HCT116 (cell line): ENCODE data around the gene TRDN. TPM values are rescaled to one million over a fixed set of nuclear protein-coding genes. Genes with fewer than 3 reads are reported as not detected.
"Not testable (repeated sequence)": the region's sequence is repeated elsewhere in the genome, so short reads cannot be mapped to it uniquely, and the experiment has no call there.

Experiments used
- ATAC-seq: fragments of 200-7000 bp; cut with Tn5 transposase; 2 replicates; pipeline ENCODE4 v1.9.1; 2020; ENCODE audit warnings: mild to moderate bottlenecking, moderate library complexity
- BruUV-seq: library from RNA; stranded (reverse); fragments of 400-500 nt; replicated peaks from 2 replicates; lab custom pipeline; 2021; lab: Mats Ljungman, UMichigan
- CTCF ChIA-PET: fragments of 300-600 bp; sonication (Branson Sonifier 250); formaldehyde crosslinking; loops from one replicate; lab custom pipeline; 2021; ENCODE audit warnings: antibody characterized with exemption; lab: Charles Lee
- POLR2A ChIA-PET: fragments of 300-600, 350-600 bp; sonication (Branson Sonifier 250); formaldehyde crosslinking; loops from one replicate; lab custom pipeline; 2021; ENCODE audit warnings: antibody characterized with exemption; lab: Charles Lee
- RAD21 ChIA-PET, 2 experiments: fragments of 300-600 bp; sonication (Branson Sonifier 250); formaldehyde crosslinking; loops; one replicate each; lab custom pipeline; 2023; ENCODE audit warnings: low total read pairs in 2 of 2; ENCODE audit not compliant: uncharacterized antibody in 2 of 2, unreplicated experiment in 2 of 2, low non-redundant PET in 1 of 2; lab: Charles Lee
- DNase-seq: peaks from one replicate; pipeline ENCODE4 v3.0.0-alpha.2; 2010; ENCODE audit warnings: low read depth, low spot score
- H2AFZ ChIP-seq: fragments of 200-600 bp; shearing (Covaris generic), sonication (generic); 2 replicates; pipeline ENCODE4 v1.6.1; 2017; ENCODE audit warnings: low read depth, mixed run types, mixed read lengths, antibody characterized with exemption, low read length; ENCODE audit not compliant: poor library complexity, severe bottlenecking
- H3K27ac ChIP-seq: 2 replicates; pipeline ENCODE4 v1.5.1; 2012; ENCODE audit warnings: low read depth, low read length
- H3K27me3 ChIP-seq: fragments of 200-600 bp; sonication (generic); 2 replicates; pipeline ENCODE4 v1.6.1; 2016; ENCODE audit warnings: mixed run types, low read length, mixed read lengths; ENCODE audit not compliant: insufficient read depth
- H3K36me3 ChIP-seq, 2 experiments: fragments of 200-500 bp in 1 of 2; fragments of 200-600 bp in 1 of 2; sonication (Bioruptor generic) in 1 of 2; sonication (generic) in 1 of 2; 2 replicates each; pipeline versions ENCODE4 v1.5.1 to v1.6.1; 2014 to 2016; ENCODE audit warnings: low read length in 2 of 2, inconsistent platforms in 1 of 2, mixed read lengths in 1 of 2, mixed run types in 1 of 2; ENCODE audit not compliant: insufficient read depth in 2 of 2, control insufficient read depth in 1 of 2
- H3K4me1 ChIP-seq, 2 experiments: fragments of 200-600 bp in 1 of 2; sonication (generic) in 1 of 2; 2 replicates each; pipeline versions ENCODE4 v1.5.1 to v1.6.1; 2012 to 2017; ENCODE audit warnings: low read length in 2 of 2, inconsistent platforms in 1 of 2, mild to moderate bottlenecking in 1 of 2, mixed read lengths in 1 of 2, mixed run types in 1 of 2, moderate library complexity in 1 of 2; ENCODE audit not compliant: insufficient read depth in 2 of 2, control insufficient read depth in 1 of 2
- H3K4me2 ChIP-seq: fragments of 200-600 bp; sonication (generic); 2 replicates; pipeline ENCODE4 v1.6.1; 2017; ENCODE audit warnings: mixed run types, low read length, mixed read lengths
- H3K4me3 ChIP-seq, 2 experiments: fragments of 200-600 bp in 1 of 2; sonication (generic) in 1 of 2; replicated peaks in 1 of 2; 2 replicates each; pipeline ENCODE4 v1.5.1; 2011 to 2016; ENCODE audit warnings: low read length in 2 of 2, control low read depth in 1 of 2, low read depth in 1 of 2, mild to moderate bottlenecking in 1 of 2, mixed read lengths in 1 of 2, mixed run types in 1 of 2
- H3K79me2 ChIP-seq: fragments of 200-600 bp; sonication (generic); 2 replicates; pipeline ENCODE4 v1.6.1; 2017; ENCODE audit warnings: mild to moderate bottlenecking, mixed run types, low read length, moderate library complexity, mixed read lengths; ENCODE audit not compliant: insufficient read depth
- H3K9ac ChIP-seq: fragments of 200-600 bp; sonication (generic); 2 replicates; pipeline ENCODE4 v1.6.1; 2016; ENCODE audit warnings: low read length, mixed read lengths
- H3K9me2 ChIP-seq: fragments of 200-600 bp; sonication (generic), shearing (Covaris generic); 2 replicates; pipeline ENCODE4 v1.6.1; 2017; ENCODE audit warnings: mixed run types, mild to moderate bottlenecking, moderate library complexity; ENCODE audit not compliant: insufficient read depth
- H3K9me3 ChIP-seq, 2 experiments: fragments of 200-500 bp in 1 of 2; fragments of 200-600 bp in 1 of 2; sonication (Bioruptor generic) in 1 of 2; sonication (generic) in 1 of 2; 2 replicates each; pipeline ENCODE4 v1.6.1; 2014 to 2017; ENCODE audit warnings: low read length in 2 of 2, mixed read lengths in 2 of 2, inconsistent platforms in 1 of 2, low read depth in 1 of 2, mild to moderate bottlenecking in 1 of 2, mixed run types in 1 of 2, moderate library complexity in 1 of 2; ENCODE audit not compliant: control insufficient read depth in 1 of 2, insufficient read depth in 1 of 2
- H4K20me1 ChIP-seq: fragments of 200-600 bp; sonication (generic), shearing (Covaris generic); 2 replicates; pipeline ENCODE4 v1.6.1; 2017; ENCODE audit warnings: mixed run types, mild to moderate bottlenecking, moderate library complexity; ENCODE audit not compliant: insufficient read depth
- JUND ChIP-seq: IDR thresholded peaks from 2 replicates; pipeline ENCODE4 v1.6.1; 2012
- YY1 ChIP-seq: IDR thresholded peaks from 2 replicates; pipeline ENCODE4 v1.6.1; 2011; ENCODE audit warnings: low read length, low read depth, moderate library complexity, mild to moderate bottlenecking; ENCODE audit not compliant: insufficient replicate concordance; ENCODE audit errors: extremely low read depth
- ZFX ChIP-seq: fragments of 450-650 bp; IDR thresholded peaks from 2 replicates; pipeline ENCODE4 v1.6.1; 2017
- intact Hi-C: fragments of 100-400 bp; cut with micrococcal nuclease; formaldehyde crosslinking; loops from 2 replicates; pipeline ENCODE4 v1.10.0; 2022
- total RNA-seq: library from RNA; stranded (reverse); gene quantifications from one replicate; pipeline ENCODE4 v1.2.1, GENCODE V29; 2021; ENCODE audit not compliant: unreplicated experiment
- TF ChIP-seq, protein P1 (sequence below): IDR thresholded peaks from 2 replicates; pipeline ENCODE4 v1.6.1; 2012; ENCODE audit warnings: low read depth

The TRDN gene
- total RNA-seq, 1 experiment from 2014 or later: not detected

DNA sequence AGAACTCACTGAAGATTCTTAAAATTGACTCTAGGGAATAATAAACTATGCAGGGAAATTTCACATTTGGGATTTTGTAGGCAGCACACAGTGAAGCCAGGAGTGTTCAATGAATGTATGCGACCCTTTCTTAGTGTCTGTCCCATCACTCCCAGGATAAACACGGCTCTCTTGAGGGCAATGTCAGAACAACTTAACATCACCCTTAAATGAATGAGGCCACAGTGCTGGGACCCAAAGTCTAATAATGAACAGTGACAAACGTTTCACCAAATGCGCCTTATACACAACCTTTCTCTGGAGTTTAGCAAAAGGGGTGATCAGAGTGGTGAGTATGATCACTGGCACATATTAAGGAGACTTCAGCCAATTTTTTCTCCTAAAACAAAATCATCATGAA is 403.4 kb downstream of the TRDN start:
- H3K4me1 ChIP-seq: no peaks in the 10 kb centered on the region
- no peak for DNase-seq
- no peaks in the 10 kb centered on the region for H3K36me3 ChIP-seq
- intact Hi-C loops: no loop called here
- H3K79me2 ChIP-seq: no peaks in the 10 kb centered on the region
- peaks cover 35% of the 10 kb centered on the region for H3K27me3 ChIP-seq
- no TSS peak for BruUV-seq
- no peak for TF ChIP-seq ZFX
- TF ChIP-seq YY1: no peak
- no peak for TF ChIP-seq JUND
- TF ChIP-seq, protein P1, sequence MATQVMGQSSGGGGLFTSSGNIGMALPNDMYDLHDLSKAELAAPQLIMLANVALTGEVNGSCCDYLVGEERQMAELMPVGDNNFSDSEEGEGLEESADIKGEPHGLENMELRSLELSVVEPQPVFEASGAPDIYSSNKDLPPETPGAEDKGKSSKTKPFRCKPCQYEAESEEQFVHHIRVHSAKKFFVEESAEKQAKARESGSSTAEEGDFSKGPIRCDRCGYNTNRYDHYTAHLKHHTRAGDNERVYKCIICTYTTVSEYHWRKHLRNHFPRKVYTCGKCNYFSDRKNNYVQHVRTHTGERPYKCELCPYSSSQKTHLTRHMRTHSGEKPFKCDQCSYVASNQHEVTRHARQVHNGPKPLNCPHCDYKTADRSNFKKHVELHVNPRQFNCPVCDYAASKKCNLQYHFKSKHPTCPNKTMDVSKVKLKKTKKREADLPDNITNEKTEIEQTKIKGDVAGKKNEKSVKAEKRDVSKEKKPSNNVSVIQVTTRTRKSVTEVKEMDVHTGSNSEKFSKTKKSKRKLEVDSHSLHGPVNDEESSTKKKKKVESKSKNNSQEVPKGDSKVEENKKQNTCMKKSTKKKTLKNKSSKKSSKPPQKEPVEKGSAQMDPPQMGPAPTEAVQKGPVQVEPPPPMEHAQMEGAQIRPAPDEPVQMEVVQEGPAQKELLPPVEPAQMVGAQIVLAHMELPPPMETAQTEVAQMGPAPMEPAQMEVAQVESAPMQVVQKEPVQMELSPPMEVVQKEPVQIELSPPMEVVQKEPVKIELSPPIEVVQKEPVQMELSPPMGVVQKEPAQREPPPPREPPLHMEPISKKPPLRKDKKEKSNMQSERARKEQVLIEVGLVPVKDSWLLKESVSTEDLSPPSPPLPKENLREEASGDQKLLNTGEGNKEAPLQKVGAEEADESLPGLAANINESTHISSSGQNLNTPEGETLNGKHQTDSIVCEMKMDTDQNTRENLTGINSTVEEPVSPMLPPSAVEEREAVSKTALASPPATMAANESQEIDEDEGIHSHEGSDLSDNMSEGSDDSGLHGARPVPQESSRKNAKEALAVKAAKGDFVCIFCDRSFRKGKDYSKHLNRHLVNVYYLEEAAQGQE: no peak
- no peaks in the 10 kb centered on the region for H3K9me2 ChIP-seq
- no peaks in the 10 kb centered on the region for H3K9me3 ChIP-seq
- CTCF ChIA-PET: no interaction called here
- H4K20me1 ChIP-seq: no peaks in the 10 kb centered on the region
- ATAC-seq: no peak
- H3K4me3 ChIP-seq: no peak overlapping the region
- no peak overlapping the region for H3K4me2 ChIP-seq
- RAD21 ChIA-PET: no interaction called here
- H2AFZ ChIP-seq: no peak overlapping the region
- H3K9ac ChIP-seq: no peak overlapping the region
- H3K27ac ChIP-seq: no peak overlapping the region
- POLR2A ChIA-PET: no interaction called here

DNA sequence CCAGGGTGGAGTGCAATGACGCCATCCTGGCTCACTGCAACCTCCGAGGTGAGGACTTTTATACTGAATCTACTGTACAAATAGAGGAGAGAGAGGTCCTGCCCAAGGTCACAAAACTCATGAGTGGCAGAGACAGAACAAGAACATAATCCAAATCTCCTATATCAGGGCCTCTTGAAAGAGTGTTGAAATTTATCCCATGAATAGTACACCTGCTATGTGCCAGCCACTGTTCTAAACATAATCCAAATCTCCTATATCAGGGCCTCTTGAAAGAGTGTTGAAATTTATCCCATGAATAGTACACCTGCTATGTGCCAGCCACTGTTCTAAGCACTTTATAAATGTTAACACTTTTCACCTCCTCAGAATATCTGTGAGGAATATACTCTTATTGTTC is 409.0 kb downstream of the TRDN start:
- RAD21 ChIA-PET, DNase-seq, H3K79me2 ChIP-seq, ATAC-seq, H3K9me2 ChIP-seq, H3K9ac ChIP-seq, H3K4me2 ChIP-seq, H3K4me1 ChIP-seq, POLR2A ChIA-PET, H2AFZ ChIP-seq, H3K36me3 ChIP-seq, H3K4me3 ChIP-seq, intact Hi-C loops, BruUV-seq, CTCF ChIA-PET, H3K9me3 ChIP-seq, H4K20me1 ChIP-seq, H3K27ac ChIP-seq: not testable (repeated sequence)
- H3K27me3 ChIP-seq: peaks cover 26% of the 10 kb centered on the region
